Activated CD4-positive, alpha-beta T cell treated with anti-CD3 and anti-CD28 coated beads, Interleukin-2, amount 50 U/mL, for 16 hours (primary cell): Measurements from ENCODE around the gene TOM1.
"Not testable (repeated sequence)": the region's sequence is repeated elsewhere in the genome, so short reads cannot be mapped to it uniquely, and the experiment has no call there.

Experiments used
- DNase-seq: peaks from one replicate; pipeline ENCODE4 v3.0.0-alpha.2; 2020

The TOM1 gene

DNA sequence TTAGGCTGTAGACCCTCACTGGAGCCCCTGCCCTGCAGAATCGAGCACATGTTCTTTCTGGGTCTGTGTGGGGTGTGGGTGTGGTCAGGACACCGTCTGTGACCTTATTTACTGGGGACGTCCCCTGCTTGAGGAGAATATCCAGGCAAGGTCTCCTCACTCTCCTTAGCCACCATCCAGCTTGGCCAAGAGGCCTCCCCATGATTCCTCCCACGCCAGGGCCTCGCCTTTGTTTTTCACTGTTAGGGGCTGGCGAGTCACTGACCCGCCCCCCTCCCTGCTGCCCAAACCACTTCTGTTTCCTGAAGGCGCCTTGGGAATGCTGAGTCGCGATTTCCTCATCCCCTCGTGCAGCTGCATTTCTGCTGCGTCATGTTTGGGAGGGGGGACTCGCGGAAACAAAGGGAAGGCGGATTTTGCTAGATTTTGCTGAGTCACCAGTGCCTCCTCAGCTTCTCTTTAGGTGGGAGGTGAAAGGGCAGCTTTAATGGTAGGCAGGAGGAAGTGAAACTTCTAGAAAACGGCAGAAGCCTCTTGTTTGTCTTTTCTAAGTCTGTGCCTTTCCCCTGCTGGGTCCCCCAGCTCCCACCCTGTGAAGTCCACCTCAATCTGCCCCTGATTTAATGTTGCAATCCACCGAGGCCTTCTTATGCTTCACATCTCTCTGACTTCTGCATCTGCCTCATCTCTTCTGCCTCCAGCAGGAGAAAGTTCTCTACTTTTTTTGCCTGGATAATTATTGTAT, 77.2 kb downstream of the TOM1 start:
- DNase-seq: peak; percentile 68

- no peak for DNase-seq
Measured at GRCh38 chr22:35377735-35378134, 78.0 kb downstream of the TOM1 start.

- no peak for DNase-seq
Measured at GRCh38 chr22:35378621-35379020, 78.9 kb downstream of the TOM1 start.

- no peak for DNase-seq
Measured at GRCh38 chr22:35379146-35379993, 79.7 kb downstream of the TOM1 start.

DNA sequence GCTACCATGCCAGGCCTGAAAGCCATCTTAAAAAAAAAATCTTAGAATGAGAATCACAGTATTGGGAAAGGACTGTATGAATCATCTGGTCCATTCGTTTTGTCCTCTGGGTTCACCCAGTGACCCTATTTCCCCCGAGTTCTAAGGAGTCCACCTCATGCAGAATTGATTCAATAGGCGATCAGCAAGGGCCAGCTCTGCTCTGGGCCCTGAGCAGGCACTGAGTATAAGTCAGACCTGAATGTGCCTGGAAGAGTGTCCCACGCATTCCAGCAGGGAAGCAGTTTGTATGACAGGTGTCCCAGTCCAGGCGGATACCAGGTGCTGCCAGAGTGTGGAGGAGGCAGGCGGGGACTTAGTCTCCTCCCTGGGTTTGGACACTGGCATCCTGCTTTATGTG, 80.3 kb downstream of the TOM1 start:
- DNase-seq: no peak

- peak; percentile 66 for DNase-seq
Measured at GRCh38 chr22:35380537-35381423, 81.1 kb downstream of the TOM1 start, which contains the start of gene HMOX1. Gene HMOX1, plus strand, starts transcription at chr22:35381096. Its CDS starts 78 bp downstream, at chr22:35381174.

DNA sequence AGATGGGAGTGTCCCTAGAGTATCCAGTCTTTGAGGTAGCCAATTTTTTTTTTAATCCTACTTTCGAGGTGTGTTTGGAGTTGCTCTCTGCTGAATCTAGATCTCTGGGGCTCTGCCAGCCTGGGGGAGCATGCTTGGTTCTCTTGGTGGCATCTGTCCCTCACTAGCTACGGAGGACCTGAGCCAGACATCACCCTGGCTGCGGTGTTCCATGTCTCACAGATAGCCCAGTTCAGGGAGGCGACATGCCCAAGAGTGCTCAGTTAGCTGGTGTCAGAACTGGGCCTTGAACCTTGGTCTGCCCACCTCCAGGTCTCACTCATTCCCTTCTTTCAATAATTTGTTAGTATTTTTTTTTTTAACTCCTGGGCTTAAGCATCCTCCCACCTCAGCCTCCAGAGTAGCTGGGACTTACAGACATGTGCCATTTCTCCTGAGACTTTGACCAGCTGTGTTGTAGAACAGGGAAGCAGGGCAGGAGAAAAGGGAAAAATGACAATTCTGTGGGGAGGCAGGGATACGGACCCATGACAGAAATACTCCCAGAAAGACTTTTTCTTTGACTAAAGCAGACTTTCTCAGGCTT, 81.8 kb downstream of the TOM1 start:
- DNase-seq: no peak

- DNase-seq: no peak
Measured at GRCh38 chr22:35383679-35384071, 84.0 kb downstream of the TOM1 start.

GRCh38 chr22:35384527-35384926, 84.8 kb downstream of the TOM1 start:
- DNase-seq: no peak

GRCh38 chr22:35384975-35385588, 85.4 kb downstream of the TOM1 start:
- DNase-seq: no peak

DNA sequence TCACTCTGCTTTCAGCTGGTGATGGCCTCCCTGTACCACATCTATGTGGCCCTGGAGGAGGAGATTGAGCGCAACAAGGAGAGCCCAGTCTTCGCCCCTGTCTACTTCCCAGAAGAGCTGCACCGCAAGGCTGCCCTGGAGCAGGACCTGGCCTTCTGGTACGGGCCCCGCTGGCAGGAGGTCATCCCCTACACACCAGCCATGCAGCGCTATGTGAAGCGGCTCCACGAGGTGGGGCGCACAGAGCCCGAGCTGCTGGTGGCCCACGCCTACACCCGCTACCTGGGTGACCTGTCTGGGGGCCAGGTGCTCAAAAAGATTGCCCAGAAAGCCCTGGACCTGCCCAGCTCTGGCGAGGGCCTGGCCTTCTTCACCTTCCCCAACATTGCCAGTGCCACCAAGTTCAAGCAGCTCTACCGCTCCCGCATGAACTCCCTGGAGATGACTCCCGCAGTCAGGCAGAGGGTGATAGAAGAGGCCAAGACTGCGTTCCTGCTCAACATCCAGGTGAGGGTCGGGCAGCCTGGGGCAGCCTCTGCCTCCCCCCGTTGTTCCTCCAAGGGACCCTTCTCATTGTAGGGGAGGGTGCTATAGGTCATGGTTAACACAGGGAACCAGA, 87.1 kb downstream of the TOM1 start:
- DNase-seq: no peak

- DNase-seq: no peak
Measured at GRCh38 chr22:35390933-35391332, 91.2 kb downstream of the TOM1 start.

GRCh38 chr22:35392357-35392756, 92.7 kb downstream of the TOM1 start:
- no peak for DNase-seq

- DNase-seq: no peak
Measured at GRCh38 chr22:35393116-35394010, 93.7 kb downstream of the TOM1 start.

DNA sequence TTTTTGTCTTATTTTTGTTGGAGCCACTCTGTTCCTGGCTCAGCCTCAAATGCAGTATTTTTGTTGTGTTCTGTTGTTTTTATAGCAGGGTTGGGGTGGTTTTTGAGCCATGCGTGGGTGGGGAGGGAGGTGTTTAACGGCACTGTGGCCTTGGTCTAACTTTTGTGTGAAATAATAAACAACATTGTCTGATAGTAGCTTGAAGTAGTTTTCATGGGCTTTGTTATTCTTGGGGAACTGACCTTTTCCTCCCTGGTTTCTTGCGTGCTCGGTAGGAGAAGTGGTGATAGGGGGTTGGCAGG, 94.3 kb downstream of the TOM1 start:
- no peak for DNase-seq

- no peak for DNase-seq
Measured at GRCh38 chr22:35394810-35395563, 95.3 kb downstream of the TOM1 start.

DNA sequence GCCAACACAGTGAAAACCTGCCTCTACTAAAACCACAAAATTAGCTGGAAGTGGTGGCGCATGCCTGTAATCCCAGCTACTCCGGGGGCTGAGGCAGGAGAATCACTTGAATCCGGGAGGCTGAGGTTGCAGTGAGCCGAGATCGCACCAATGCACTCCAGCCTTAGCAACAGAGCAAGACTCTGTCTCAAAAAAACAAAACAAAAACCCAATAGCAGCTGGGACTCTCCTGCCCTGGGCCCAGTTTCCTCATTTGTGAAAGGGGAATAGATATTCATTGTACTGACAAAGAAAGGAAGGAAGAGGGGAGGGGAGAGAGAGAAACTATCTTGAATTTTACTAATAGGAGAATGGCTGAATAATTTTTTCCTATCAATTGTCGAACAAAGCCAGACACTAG, 96.9 kb downstream of the TOM1 start:
- not testable (repeated sequence) for DNase-seq

- DNase-seq: no peak
Measured at GRCh38 chr22:35397095-35397904, 97.6 kb downstream of the TOM1 start.
